IMR-90 (cell line): Measurements from ENCODE around the gene TRIM17.

Experiments used
- BHLHE40 ChIP-seq: fragments of 150-350 bp; IDR thresholded peaks from 2 replicates; pipeline ENCODE4 v1.6.1; 2016; ENCODE audit warnings: mild to moderate bottlenecking, low read depth, low read length
- CTCF ChIP-seq: conservative IDR thresholded peaks from 2 replicates; pipeline ENCODE4 v1.5.1; 2012; ENCODE audit warnings: mild to moderate bottlenecking, low read depth, low read length, improper control_type of control experiment
- ELK1 ChIP-seq: fragments of 150-350 bp; IDR thresholded peaks from 2 replicates; pipeline ENCODE4 v1.6.1; 2016; ENCODE audit warnings: low read depth, mild to moderate bottlenecking, low read length, moderate library complexity, borderline replicate concordance
- MAZ ChIP-seq: IDR thresholded peaks from 2 replicates; pipeline ENCODE4 v1.6.1; 2012; ENCODE audit warnings: low read depth, mild to moderate bottlenecking, low read length, improper control_type of control experiment, moderate library complexity, borderline replicate concordance
- MXI1 ChIP-seq: IDR thresholded peaks from 2 replicates; pipeline ENCODE4 v1.6.1; 2012; ENCODE audit warnings: low read depth, mild to moderate bottlenecking, low read length, moderate library complexity, borderline replicate concordance
- NFE2L2 ChIP-seq: fragments of 150-350 bp; IDR thresholded peaks from 2 replicates; pipeline ENCODE4 v1.6.1; 2016; ENCODE audit warnings: low read depth, mild to moderate bottlenecking, low read length
- POLR2A ChIP-seq: IDR thresholded peaks from 2 replicates; pipeline ENCODE4 v1.6.1; 2012; ENCODE audit warnings: mild to moderate bottlenecking, low read depth, low read length
- RAD21 ChIP-seq: IDR thresholded peaks from 2 replicates; pipeline ENCODE4 v1.6.1; 2012; ENCODE audit warnings: low read length, improper control_type of control experiment
- RCOR1 ChIP-seq: IDR thresholded peaks from 2 replicates; pipeline ENCODE4 v1.6.1; 2012; ENCODE audit warnings: mild to moderate bottlenecking, low read length, improper control_type of control experiment; ENCODE audit not compliant: insufficient replicate concordance
- SMC3 ChIP-seq: fragments of 150-350 bp; IDR thresholded peaks from 2 replicates; pipeline ENCODE4 v1.6.1; 2016; ENCODE audit warnings: low read depth, mild to moderate bottlenecking, antibody characterized with exemption, low read length, moderate library complexity

DNA sequence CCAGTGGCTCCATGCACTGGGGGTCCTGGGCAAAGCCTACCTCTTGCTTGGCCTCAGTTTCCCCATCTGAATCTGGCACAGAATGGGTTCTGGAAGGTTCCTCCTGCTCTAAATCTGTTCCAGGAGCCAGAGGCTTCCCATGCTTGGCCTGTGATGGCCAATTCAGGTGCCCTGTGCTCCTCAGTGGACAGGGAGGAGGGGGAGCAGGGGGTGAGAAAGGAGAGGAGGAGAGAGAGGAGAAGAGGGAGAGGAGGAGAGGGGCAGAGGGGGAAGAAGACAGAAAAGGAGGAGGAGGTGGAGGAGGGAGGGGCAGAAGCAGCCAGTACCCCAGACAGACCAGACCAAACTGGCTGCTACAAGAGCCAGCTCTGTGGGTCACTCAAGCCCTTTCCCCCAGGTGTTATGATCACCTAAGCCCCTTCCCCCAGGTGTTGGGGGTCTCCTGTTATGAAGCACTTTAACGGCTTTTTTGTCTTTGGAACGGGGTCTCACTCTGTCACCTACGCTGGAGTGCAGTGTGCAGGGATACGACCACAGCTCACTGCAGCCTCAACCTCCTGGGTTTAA, 53.7 kb downstream of the TRIM17 start:
- TF ChIP-seq POLR2A (no peak), CTCF (no peak), SMC3 (no peak), ELK1 (no peak), RAD21 (no peak), MXI1 (no peak), NFE2L2 (no peak), RCOR1 (no peak), BHLHE40 (no peak), MAZ (no peak)
